Sigmoid colon (tissue), 7 donors: ENCODE results near the gene HELZ. TPM values are rescaled to one million over a fixed set of nuclear protein-coding genes. Genes with fewer than 3 reads are reported as not detected.

Experiments used
- DNase-seq: peaks from one replicate; pipeline ENCODE4 v3.0.0-alpha.2; 2019
- H3K27ac ChIP-seq, 4 donors: fragments of 200-600 bp; sonication (generic); one replicate each; pipeline ENCODE4 v1.5.1; 2016 to 2019; ENCODE audit warnings: mild to moderate bottlenecking in 1 of 4
- H3K27me3 ChIP-seq, 3 donors: fragments of 200-600 bp; sonication (generic); one replicate each; pipeline ENCODE4 v1.5.1; 2019; ENCODE audit warnings: mild to moderate bottlenecking in 1 of 3
- H3K36me3 ChIP-seq, 4 donors: fragments of 200-600 bp; sonication (generic); one replicate each; pipeline ENCODE4 v1.5.1; 2016 to 2019
- H3K4me1 ChIP-seq, 4 donors: fragments of 200-600 bp; sonication (generic); one replicate each; pipeline ENCODE4 v1.5.1; 2017 to 2019
- H3K4me3 ChIP-seq, 4 donors: fragments of 200-600 bp; sonication (generic); one replicate each; pipeline ENCODE4 v1.5.1; 2017 to 2019; ENCODE audit warnings: mild to moderate bottlenecking in 2 of 4, moderate library complexity in 1 of 4
- H3K9me3 ChIP-seq, 4 donors: fragments of 200-600 bp in 3 of 4; sonication (generic) in 3 of 4; one replicate each; pipeline versions ENCODE4 v1.5.1 to v1.6.1; 2013 to 2019
- EP300 ChIP-seq, 4 donors: sonication (generic); formaldehyde crosslinking; IDR thresholded peaks; one replicate each; pipeline ENCODE4 v1.6.1; 2017; ENCODE audit warnings: antibody characterized with exemption in 4 of 4
- POLR2A ChIP-seq, 2 donors: fragments of 450-650 bp; IDR thresholded peaks; one replicate each; pipeline ENCODE4 v1.6.1; 2016; ENCODE audit warnings: antibody characterized with exemption in 2 of 2, mild to moderate bottlenecking in 2 of 2, moderate library complexity in 2 of 2
- POLR2AphosphoS5 ChIP-seq, 4 donors: sonication (generic); formaldehyde crosslinking; IDR thresholded peaks; one replicate each; pipeline ENCODE4 v1.6.1; 2017; ENCODE audit warnings: antibody characterized with exemption in 4 of 4
- WGBS, 2 donors: extraction: QIAGEN DNeasy Blood & Tissue Kit; methylation state at CpG; one replicate each; pipeline ENCODE4 v1.1.7; 2013; 5-methylcytosine and 5-hydroxymethylcytosine counted together
- intact Hi-C: fragments of 100-400 bp; cut with DNase I; formaldehyde crosslinking; loops from one replicate; pipeline ENCODE4 v1.15.1; 2023
- polyA plus RNA-seq, 3 donors: library from polyadenylated mRNA; stranded (reverse); fragments of 200-250 nt; gene quantifications; one replicate each; pipeline ENCODE4 v1.2.3, GENCODE V29; 2013
- total RNA-seq, 4 donors: library from RNA; depleted of rRNA; stranded (reverse); fragments of >200 nt; gene quantifications; one replicate each; pipeline ENCODE4 v1.1.0, GENCODE V29; 2016
- TF ChIP-seq, protein P1 (sequence below), 4 experiments: fragments of 450-650 bp in 3 of 4; fragments of 200-600 bp in 1 of 4; IDR thresholded peaks; one replicate each; pipeline ENCODE4 v1.5.1; 2016 to 2019; ENCODE audit warnings: antibody characterized with exemption in 4 of 4, mild to moderate bottlenecking in 3 of 4, moderate library complexity in 2 of 4
- donor health status: healthy with polysubstance abuse.
- donor health status: Bipolar disorder and iron deficiency.
- donor health status: healthy.

The HELZ gene
- total and polyA plus RNA-seq, 7 donors, result 2.4 to 61.5 (median 31.7) TPM

- TF ChIP-seq POLR2AphosphoS5 (IDR thresholded peaks at IDR 0.05), result no peak
- TF ChIP-seq, protein P1, sequence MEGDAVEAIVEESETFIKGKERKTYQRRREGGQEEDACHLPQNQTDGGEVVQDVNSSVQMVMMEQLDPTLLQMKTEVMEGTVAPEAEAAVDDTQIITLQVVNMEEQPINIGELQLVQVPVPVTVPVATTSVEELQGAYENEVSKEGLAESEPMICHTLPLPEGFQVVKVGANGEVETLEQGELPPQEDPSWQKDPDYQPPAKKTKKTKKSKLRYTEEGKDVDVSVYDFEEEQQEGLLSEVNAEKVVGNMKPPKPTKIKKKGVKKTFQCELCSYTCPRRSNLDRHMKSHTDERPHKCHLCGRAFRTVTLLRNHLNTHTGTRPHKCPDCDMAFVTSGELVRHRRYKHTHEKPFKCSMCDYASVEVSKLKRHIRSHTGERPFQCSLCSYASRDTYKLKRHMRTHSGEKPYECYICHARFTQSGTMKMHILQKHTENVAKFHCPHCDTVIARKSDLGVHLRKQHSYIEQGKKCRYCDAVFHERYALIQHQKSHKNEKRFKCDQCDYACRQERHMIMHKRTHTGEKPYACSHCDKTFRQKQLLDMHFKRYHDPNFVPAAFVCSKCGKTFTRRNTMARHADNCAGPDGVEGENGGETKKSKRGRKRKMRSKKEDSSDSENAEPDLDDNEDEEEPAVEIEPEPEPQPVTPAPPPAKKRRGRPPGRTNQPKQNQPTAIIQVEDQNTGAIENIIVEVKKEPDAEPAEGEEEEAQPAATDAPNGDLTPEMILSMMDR (IDR thresholded peaks at IDR 0.05), result no peak
- TF ChIP-seq POLR2A (IDR thresholded peaks at IDR 0.05), result no peak
- TF ChIP-seq EP300 (IDR thresholded peaks at IDR 0.05), result no peak
- WGBS, 2 donors, result 53 to 72% methylated on average over 7 of the region's 7 CpGs
- no peaks in the 10 kb centered on the region for H3K27me3 ChIP-seq
- peaks cover 0 to 41% (median 5%) of the 10 kb centered on the region in 4 donors for H3K36me3 ChIP-seq
- no peak for DNase-seq
- no peak overlapping the region for H3K4me3 ChIP-seq
- intact Hi-C loops, result no loop called here
- H3K27ac ChIP-seq, result no peak overlapping the region
- no peaks in the 10 kb centered on the region for H3K9me3 ChIP-seq
- H3K4me1 ChIP-seq, result peaks cover 0 to 25% (median 9%) of the 10 kb centered on the region in 4 donors
Observed at GRCh38 chr17:67215991-67216421, 29.0 kb downstream of the HELZ start.

- TF ChIP-seq, protein P1 (IDR thresholded peaks at IDR 0.05), result no peak
- no peak for TF ChIP-seq POLR2AphosphoS5 (IDR thresholded peaks at IDR 0.05)
- H3K36me3 ChIP-seq, result peaks cover 0 to 34% (median 3%) of the 10 kb centered on the region in 4 donors
- no peaks in the 10 kb centered on the region for H3K9me3 ChIP-seq
- H3K4me3 ChIP-seq, result no peak overlapping the region
- WGBS, 2 donors, result 27 to 60% methylated on average over 9 of the region's 9 CpGs
- no peak for DNase-seq
- peaks cover 0 to 15% (median 6%) of the 10 kb centered on the region in 4 donors for H3K4me1 ChIP-seq
- no peak overlapping the region for H3K27ac ChIP-seq
- intact Hi-C loops, result no loop called here
- H3K27me3 ChIP-seq, result no peaks in the 10 kb centered on the region
Observed at GRCh38 chr17:67212714-67213417, 32.1 kb downstream of the HELZ start.

- no peak overlapping the region for H3K4me3 ChIP-seq
- intact Hi-C loops, result no loop called here
- peaks cover 0 to 15% (median 6%) of the 10 kb centered on the region in 4 donors for H3K4me1 ChIP-seq
- no peaks in the 10 kb centered on the region for H3K27me3 ChIP-seq
- WGBS, 2 donors, result 90% methylated on average over 5 of the region's 5 CpGs
- no peaks in the 10 kb centered on the region for H3K9me3 ChIP-seq
- no peak for TF ChIP-seq POLR2AphosphoS5 (IDR thresholded peaks at IDR 0.05)
- TF ChIP-seq, protein P1 (IDR thresholded peaks at IDR 0.05), result no peak
- TF ChIP-seq EP300 (IDR thresholded peaks at IDR 0.05), result no peak
- no peak overlapping the region for H3K27ac ChIP-seq
- H3K36me3 ChIP-seq, result peaks cover 0 to 27% (median 0%) of the 10 kb centered on the region in 4 donors
- DNase-seq, result no peak
Observed at GRCh38 chr17:67212231-67212630, 32.8 kb downstream of the HELZ start.

DNA sequence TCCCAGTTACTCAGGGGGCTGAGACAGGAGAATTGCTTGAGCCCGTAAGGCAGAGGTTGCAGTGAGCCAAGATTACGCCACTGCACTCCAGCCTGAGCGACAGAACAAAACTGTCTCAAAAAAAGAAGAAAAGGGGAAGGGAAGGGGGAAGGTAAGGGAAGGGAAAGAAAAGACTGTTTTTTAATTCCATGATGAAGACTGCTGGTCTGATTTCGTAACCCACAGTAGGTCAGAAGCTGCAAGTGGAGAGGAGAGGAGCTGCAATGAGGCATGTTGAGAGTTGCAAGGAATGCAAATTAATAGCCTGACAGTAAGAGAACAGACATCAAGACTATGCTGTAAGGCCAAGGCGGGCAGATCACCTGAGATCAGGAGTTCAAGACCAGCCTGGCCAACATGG lies 33.3 kb downstream of the HELZ start:
- WGBS, 2 donors, result 93 to 95% methylated on average over 5 of the region's 5 CpGs
- peaks cover 0 to 13% (median 6%) of the 10 kb centered on the region in 4 donors for H3K4me1 ChIP-seq
- no peak overlapping the region for H3K4me3 ChIP-seq
- DNase-seq, result no peak
- intact Hi-C loops, result no loop called here
- TF ChIP-seq, protein P1 (IDR thresholded peaks at IDR 0.05), result no peak
- TF ChIP-seq EP300 (IDR thresholded peaks at IDR 0.05) (no peak), POLR2A (IDR thresholded peaks at IDR 0.05) (no peak), POLR2AphosphoS5 (IDR thresholded peaks at IDR 0.05) (no peak)
- H3K27ac ChIP-seq, result no peak overlapping the region
- H3K9me3 ChIP-seq, result no peaks in the 10 kb centered on the region
- H3K27me3 ChIP-seq, result no peaks in the 10 kb centered on the region
- peaks cover 0 to 24% (median 0%) of the 10 kb centered on the region in 4 donors for H3K36me3 ChIP-seq
